Gastroesophageal sphincter (tissue), 4 donors: Measurements from ENCODE around the gene FNDC10. TPM values are rescaled to one million over a fixed set of nuclear protein-coding genes. Genes with fewer than 3 reads are reported as not detected.
A peak's percentile ranks its signal among the peaks of the same experiment; 100 is the strongest.

Experiments used
- ATAC-seq: fragments of 150-250 bp; one replicate; pipeline ENCODE4 v1.9.1; 2016; ENCODE audit warnings: mild to moderate bottlenecking, moderate library complexity
- H3K27ac ChIP-seq, 4 donors: fragments of 200-600 bp; sonication (generic) in 3 of 4; 1 replicate in 3 of 4; 2 replicates in 1 of 4; pipeline ENCODE4 v1.5.1; 2016 to 2019
- H3K27me3 ChIP-seq: fragments of 200-600 bp; sonication (generic); one replicate; pipeline ENCODE4 v1.5.1; 2019
- H3K36me3 ChIP-seq, 2 donors: fragments of 200-600 bp; sonication (generic); one replicate each; pipeline ENCODE4 v1.5.1; 2019; ENCODE audit warnings: control low read depth in 1 of 2
- H3K4me1 ChIP-seq, 3 donors: fragments of 200-600 bp; sonication (generic); 1 replicate in 2 of 3; 2 replicates in 1 of 3; pipeline ENCODE4 v1.5.1; 2016 to 2019; ENCODE audit warnings: control low read depth in 2 of 3
- H3K4me3 ChIP-seq, 2 donors: fragments of 200-600 bp; sonication (generic); one replicate each; pipeline ENCODE4 v1.5.1; 2019; ENCODE audit warnings: mild to moderate bottlenecking in 1 of 2, moderate library complexity in 1 of 2
- H3K9me3 ChIP-seq, 3 donors: fragments of 200-600 bp; sonication (generic); one replicate each; pipeline ENCODE4 v1.5.1; 2017 to 2019; ENCODE audit warnings: control low read depth in 2 of 3
- EP300 ChIP-seq: sonication (generic); formaldehyde crosslinking; IDR thresholded peaks from one replicate; pipeline ENCODE4 v1.6.1; 2017; ENCODE audit warnings: antibody characterized with exemption, mild to moderate bottlenecking
- POLR2A ChIP-seq, 2 donors: fragments of 450-650 bp; IDR thresholded peaks; one replicate each; pipeline ENCODE4 v1.6.1; 2017; ENCODE audit warnings: antibody characterized with exemption in 2 of 2, mild to moderate bottlenecking in 2 of 2, moderate library complexity in 1 of 2
- POLR2AphosphoS5 ChIP-seq: sonication (generic); formaldehyde crosslinking; IDR thresholded peaks from one replicate; pipeline ENCODE4 v1.6.1; 2017; ENCODE audit warnings: antibody characterized with exemption
- WGBS, 2 donors: methylation state at CpG; one replicate each; pipeline ENCODE4 v1.1.5; 2018; ENCODE audit warnings: low coverage in 1 of 2; 5-methylcytosine and 5-hydroxymethylcytosine counted together
- total RNA-seq, 4 donors: library from RNA; depleted of rRNA; stranded (reverse); fragments of >200 nt; gene quantifications; one replicate each; pipeline ENCODE4 v1.1.0, GENCODE V29; 2016
- TF ChIP-seq, protein P1 (sequence below), 4 experiments: fragments of 200-600 bp in 2 of 4; fragments of 450-650 bp in 2 of 4; sonication (generic) in 1 of 4; IDR thresholded peaks; one replicate each; pipeline ENCODE4 v1.5.1; 2017 to 2019; ENCODE audit warnings: antibody characterized with exemption in 4 of 4, mild to moderate bottlenecking in 2 of 4, moderate library complexity in 2 of 4

Gene FNDC10
- total RNA-seq, 4 donors from 2014 or later = 0.54 TPM; not detected in 2

DNA sequence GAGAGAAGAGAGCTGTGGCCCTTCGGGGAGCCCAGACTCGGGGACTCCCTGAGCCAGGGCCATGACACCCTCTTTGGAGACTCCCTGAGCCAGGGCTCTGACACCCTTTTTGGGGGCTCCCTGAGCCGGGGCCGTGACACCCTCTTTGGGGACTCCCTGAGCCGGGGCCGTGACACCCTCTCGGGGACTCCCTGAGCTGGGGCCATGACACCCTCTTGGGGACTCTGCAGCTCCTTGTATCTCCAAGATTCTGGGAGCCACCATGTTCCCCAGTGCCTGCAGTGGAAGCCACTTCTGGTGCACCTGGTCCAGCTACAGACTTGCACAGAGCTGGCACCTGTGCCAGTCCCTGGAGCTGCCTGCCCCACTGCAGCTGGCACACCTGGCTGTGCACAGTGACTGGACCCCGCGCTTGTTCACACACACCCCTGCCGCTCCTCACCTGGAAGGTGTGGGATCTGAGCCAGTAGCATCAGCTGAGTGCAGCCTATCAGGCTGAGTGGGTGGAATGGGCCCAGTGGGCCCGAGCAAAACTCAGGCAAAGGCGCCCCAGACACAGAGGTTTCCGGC, 21.5 kb downstream of the FNDC10 start:
- Histone ChIP-seq H3K27me3 (peaks cover 18% of the 10 kb centered on the region), H3K9me3 (no peaks in the 10 kb centered on the region), H3K4me1 (peaks cover 0 to 15% (median 8%) of the 10 kb centered on the region in 3 donors), H3K36me3 (no peaks in the 10 kb centered on the region), H3K27ac (no peak overlapping the region), H3K4me3 (no peak overlapping the region)
- TF ChIP-seq, protein P1, sequence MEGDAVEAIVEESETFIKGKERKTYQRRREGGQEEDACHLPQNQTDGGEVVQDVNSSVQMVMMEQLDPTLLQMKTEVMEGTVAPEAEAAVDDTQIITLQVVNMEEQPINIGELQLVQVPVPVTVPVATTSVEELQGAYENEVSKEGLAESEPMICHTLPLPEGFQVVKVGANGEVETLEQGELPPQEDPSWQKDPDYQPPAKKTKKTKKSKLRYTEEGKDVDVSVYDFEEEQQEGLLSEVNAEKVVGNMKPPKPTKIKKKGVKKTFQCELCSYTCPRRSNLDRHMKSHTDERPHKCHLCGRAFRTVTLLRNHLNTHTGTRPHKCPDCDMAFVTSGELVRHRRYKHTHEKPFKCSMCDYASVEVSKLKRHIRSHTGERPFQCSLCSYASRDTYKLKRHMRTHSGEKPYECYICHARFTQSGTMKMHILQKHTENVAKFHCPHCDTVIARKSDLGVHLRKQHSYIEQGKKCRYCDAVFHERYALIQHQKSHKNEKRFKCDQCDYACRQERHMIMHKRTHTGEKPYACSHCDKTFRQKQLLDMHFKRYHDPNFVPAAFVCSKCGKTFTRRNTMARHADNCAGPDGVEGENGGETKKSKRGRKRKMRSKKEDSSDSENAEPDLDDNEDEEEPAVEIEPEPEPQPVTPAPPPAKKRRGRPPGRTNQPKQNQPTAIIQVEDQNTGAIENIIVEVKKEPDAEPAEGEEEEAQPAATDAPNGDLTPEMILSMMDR (IDR thresholded peaks at IDR 0.05) = no peak
- TF ChIP-seq POLR2A (IDR thresholded peaks at IDR 0.05) (no peak), POLR2AphosphoS5 (no peak), EP300 (no peak)
- ATAC-seq = no peak
- 64 to 92% methylated on average over 2 to 3 of the region's 13 CpGs for WGBS, 2 donors

DNA sequence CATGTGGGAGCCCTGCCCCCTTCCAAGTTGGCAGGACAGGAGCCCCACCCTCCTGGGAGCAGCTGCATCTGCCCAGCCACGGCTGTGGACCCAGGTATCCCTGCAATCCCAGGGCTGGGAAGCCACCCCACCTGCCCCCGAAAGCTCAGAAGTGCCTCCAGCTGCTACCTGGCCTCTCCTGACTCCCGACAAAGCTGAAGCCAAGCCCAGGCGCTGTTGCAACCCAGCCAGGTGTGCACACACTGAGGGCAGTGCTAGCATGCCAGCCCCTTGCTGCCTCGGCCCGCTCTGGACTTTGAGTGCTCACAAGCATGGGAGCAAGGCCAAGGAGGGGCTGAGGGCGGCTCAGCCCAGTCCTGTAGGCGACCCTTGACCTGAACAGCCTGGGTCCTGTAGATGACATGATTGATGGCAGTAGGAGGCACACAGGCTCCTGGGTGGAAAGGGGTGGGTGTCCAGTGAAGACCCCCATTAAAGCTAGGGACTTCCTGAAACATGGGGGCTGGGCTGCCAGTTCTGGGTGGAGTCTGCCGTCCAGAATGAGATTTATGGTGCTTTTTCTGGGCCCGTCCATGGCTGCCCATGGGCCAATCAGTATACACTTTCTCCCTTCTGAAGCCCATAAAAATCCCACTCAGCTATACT, 22.4 kb downstream of the FNDC10 start:
- Histone ChIP-seq H3K4me3 (no peak overlapping the region), H3K27ac (no peak overlapping the region), H3K9me3 (no peaks in the 10 kb centered on the region), H3K36me3 (peaks cover 0 to 2% of the 10 kb centered on the region in 2 donors), H3K27me3 (peaks cover 14% of the 10 kb centered on the region), H3K4me1 (peaks cover 0 to 25% (median 10%) of the 10 kb centered on the region in 3 donors)
- no peak for ATAC-seq
- 30% methylated on average over 6 of the region's 10 CpGs; no CpG with 5 or more reads in 1 of the 2 donors for WGBS, 2 donors
- no peak for TF ChIP-seq POLR2AphosphoS5
- TF ChIP-seq, protein P1 (IDR thresholded peaks at IDR 0.05) = no peak
- no peak for TF ChIP-seq POLR2A (IDR thresholded peaks at IDR 0.05)
- no peak for TF ChIP-seq EP300

DNA sequence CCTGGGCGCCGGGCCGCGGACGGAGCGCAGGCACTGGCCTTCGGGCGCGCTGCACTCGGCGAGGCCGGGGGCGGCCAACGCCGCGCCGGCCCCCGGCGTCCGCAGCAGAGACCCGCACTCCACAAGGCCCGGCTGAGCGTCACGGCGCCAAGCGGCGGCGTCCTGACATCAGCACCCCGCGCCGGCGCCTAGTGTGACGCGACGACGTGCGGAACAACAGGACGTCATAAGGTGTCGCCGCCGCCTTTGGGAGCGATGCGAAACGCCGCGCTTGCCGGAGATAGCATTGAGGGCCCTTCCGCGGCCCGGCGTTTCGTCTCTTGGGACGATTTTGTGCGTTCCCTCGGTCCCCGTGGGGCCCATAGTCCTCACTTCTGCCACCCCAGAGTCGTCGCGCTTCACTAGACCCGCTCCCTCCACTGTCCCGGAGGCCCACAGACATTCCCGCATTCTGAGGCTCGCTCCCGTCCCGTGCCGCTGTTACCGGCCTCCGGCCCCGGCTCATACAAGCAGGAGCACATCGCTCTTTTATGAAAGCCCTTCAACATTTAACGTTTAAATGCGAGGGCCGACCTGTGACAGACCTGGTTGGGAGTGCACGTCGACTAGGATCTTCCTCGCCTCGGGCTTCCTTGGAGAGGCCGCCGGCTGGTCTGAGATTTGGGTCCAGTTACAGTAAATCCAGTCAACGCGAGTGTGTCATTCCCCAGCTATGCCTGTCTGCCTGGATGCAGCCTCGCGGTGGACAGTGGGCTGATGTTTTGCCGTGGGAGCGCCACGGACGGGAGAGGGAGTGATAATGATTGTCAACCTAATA, 25.0 kb downstream of the FNDC10 start, which contains the start of gene SSU72:
TSS of gene SSU72 (minus strand) at position 143 of the 817 bp plus-strand sequence. CDS start 306 bp downstream, outside the sequence.
- H3K4me3 ChIP-seq = peak within 1 kb of the TSS; percentile 79 to 99
- peak; percentile 97 for ATAC-seq
- TF ChIP-seq POLR2AphosphoS5 = peak; percentile 99
- peak; percentile 97 for TF ChIP-seq POLR2A (IDR thresholded peaks at IDR 0.05)
- no peak for TF ChIP-seq EP300
- TF ChIP-seq, protein P1 (IDR thresholded peaks at IDR 0.05) = no peak
- H3K9me3 ChIP-seq = no peaks in the 10 kb centered on the region
- no peaks in the 10 kb centered on the region for H3K27me3 ChIP-seq
- H3K4me1 ChIP-seq = peaks cover 0 to 50% (median 15%) of the 10 kb centered on the region in 3 donors
- WGBS, 2 donors = 0% methylated on average over 4 to 6 of the region's 87 CpGs
- H3K27ac ChIP-seq = peak within 1 kb of the TSS; percentile 98 to 100 (median 99)
- peaks cover 0 to 23% of the 10 kb centered on the region in 2 donors for H3K36me3 ChIP-seq

- Histone ChIP-seq H3K27ac (peak overlapping the region; percentile 98 to 100 (median 99)), H3K4me1 (peaks cover 0 to 59% (median 15%) of the 10 kb centered on the region in 3 donors), H3K27me3 (no peaks in the 10 kb centered on the region), H3K36me3 (peaks cover 0 to 31% of the 10 kb centered on the region in 2 donors), H3K9me3 (no peaks in the 10 kb centered on the region), H3K4me3 (peak overlapping the region; percentile 79 to 99)
- ATAC-seq = peak; percentile 89
- peak; percentile 12 for TF ChIP-seq POLR2AphosphoS5
- TF ChIP-seq POLR2A (IDR thresholded peaks at IDR 0.05) = no peak
- TF ChIP-seq, protein P1 (IDR thresholded peaks at IDR 0.05) = peak in 1 of 4 experiments; percentile 2
- 0% methylated on average over 15 to 32 of the region's 96 CpGs for WGBS, 2 donors
Observed at GRCh38 chr1:1573843-1574720, 25.9 kb downstream of the FNDC10 start.
